CD4-positive, alpha-beta T cell treated with Interleukin-12 subunit alpha and Interleukin-12 subunit beta, for 1 hour (primary cell): ENCODE measurements around the gene AGO4.
"Not testable (repeated sequence)": the region's sequence is repeated elsewhere in the genome, so short reads cannot be mapped to it uniquely, and the experiment has no call there.

Experiments
- DNase-seq: peaks from one replicate; pipeline ENCODE4 v3.0.0-alpha.2; 2020

Gene AGO4

DNA sequence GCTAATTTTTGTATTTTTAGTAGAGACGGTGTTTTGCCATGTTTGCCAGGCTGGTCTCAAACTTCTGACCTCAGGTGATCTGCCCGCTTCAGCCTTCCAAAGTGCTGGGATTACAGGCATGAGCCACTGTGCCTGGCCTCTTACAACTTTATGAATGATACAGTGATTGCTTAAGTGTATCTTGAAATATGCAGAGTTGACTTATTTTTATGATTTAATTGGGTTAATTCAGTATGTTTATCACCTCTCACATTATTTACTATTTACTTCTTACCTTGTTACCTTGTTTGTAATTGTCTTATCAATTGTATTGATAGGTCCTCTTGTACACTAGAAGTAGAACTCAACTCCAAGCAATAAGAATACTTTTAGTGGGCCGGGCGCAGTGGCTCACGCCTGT, 4.9 kb downstream of the AGO4 start:
- not testable (repeated sequence) for DNase-seq

DNA sequence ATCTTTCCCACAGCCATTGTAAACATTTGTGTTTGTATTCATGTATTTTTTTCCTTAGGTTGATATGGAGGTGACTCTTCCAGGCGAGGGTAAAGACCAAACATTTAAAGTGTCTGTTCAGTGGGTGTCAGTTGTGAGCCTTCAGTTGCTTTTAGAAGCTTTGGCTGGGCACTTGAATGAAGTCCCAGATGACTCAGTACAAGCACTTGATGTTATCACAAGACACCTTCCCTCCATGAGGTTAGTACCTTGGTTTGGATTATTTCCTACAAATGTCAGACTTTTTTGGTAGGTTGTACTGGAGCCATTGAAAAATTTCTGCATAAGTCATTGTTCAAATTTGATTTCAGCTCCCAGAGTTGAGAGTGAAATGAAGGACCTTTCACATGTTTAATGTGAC, 17.4 kb downstream of the AGO4 start:
- DNase-seq: no peak

DNA sequence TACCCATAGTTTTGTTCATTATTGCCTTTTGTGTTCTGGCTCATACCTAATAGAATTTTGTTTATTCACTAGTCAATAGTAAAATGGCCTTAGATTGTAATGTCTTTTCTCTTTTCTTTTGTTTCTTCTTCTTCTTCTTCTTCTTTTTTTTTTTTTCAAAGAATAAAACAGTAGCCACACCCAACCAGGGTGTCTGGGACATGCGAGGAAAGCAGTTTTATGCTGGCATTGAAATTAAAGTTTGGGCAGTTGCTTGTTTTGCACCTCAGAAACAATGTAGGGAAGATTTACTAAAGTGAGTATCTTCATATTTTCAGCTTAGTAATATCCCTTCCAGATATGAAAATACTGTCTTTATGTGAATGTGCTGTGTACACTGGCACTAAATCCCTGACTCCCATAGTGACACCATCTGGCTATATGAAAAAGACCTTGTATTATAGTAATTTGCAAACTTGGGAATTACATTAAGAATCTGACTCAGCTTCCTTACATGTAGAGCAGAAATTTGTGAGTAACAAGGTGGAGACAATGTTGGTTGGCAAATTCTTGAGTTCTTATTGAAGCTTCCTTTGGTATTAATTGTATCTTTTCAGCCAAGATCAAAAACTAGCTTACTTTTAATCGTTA, 24.6 kb downstream of the AGO4 start:
- DNase-seq: no peak

DNA sequence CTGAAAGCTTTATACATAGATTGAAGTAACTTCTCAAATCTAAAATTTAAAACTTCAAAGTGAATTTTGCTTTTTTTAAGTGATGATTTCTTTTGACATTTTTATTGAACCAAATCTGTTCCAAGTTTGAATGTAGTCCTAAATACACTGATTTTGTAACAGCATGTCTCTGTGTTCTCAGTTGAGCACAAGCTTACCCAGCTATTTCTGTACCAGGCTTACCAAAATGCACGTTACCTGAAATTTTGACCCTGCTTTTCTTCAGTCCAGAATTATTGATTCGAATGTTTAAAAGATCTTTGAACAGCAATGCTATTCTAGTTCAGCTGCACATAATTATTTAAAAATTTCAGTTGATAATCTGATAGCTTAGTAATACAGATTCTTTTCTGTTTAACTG, 25.6 kb downstream of the AGO4 start:
- DNase-seq: no peak

DNA sequence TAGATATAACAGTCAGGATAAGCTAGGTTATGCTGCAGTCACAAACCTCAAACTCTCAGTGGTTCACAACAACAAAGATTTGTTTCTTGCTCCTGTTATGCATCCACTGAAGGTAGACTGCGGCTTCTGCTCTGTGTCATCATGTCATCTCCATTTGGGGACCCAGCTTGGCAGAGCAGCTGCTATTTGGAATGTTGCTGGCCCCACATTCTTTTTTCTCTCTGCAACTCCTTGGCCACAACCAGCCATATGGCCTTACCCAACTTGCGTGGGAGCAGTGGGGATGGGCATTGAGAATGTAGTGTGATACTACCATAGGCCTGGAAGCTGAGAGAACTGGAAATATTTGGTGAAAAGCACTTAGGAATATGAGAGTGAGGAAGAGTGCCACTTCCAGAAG, 26.4 kb downstream of the AGO4 start:
- DNase-seq: no peak

GRCh38 chr1:35835398-35835797, 27.6 kb downstream of the AGO4 start:
- no peak for DNase-seq

DNA sequence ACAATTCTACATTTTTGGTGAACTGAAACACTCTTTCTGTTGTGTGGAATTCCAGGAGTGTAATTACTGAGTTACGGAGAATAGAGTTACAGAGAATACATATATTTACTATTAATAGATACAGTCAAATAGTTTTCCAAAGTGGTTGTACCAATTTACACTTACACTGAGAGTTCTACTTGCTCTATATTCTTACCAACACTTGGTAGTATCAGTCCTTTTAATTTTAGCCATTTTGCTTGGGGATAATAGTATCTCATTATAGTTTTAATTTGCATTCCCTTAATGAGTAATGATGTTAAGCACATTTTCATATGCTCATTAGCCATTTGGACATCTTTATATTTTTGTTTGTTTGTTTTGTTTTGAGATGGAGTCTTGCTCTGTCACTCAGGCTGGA, 28.9 kb downstream of the AGO4 start:
- no peak for DNase-seq

DNA sequence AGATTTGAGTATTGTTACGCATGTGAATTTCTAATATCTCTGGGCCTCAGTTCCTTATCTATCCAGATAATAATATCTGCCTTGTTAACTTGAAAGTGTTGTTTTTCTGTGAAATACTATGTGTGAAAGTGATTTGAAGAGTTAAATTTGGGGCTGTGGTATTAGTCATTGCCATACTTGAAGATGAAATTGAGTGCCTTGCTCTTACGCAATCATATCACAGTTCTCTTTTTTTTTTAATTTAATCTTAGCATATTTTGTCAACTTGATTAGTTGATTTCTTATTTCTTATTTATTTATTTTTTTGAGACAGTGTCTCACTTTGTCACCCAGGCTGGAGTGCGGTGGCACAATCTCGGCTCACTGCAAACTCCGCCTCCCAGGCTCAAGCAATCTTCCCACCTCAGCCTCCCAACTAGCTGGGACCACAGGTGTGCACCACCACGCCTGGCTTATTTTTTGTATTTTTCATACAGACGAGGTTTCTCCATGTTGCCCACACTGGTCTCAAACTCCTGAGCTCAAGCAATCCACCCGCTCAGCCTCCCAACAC, 31.0 kb downstream of the AGO4 start:
- DNase-seq: no peak

DNA sequence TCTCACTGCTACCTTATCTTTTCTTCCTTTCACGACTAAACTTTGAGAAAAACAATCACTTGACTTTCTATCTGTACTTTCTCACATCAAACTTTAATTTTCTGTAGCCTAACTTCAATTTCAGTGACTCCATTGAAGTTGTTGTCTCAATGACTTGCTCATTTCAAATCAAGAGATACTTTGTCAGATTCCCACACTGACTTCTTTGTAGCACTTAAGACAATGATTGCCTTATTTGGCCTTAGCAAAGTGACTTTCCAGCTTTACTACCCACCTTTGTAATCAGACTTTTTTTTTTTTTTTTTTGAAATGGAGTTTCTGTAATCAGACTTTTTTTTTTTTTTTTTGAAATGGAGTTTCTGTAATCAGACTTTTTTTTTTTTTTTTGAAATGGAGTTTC, 37.0 kb downstream of the AGO4 start:
- no peak for DNase-seq

DNA sequence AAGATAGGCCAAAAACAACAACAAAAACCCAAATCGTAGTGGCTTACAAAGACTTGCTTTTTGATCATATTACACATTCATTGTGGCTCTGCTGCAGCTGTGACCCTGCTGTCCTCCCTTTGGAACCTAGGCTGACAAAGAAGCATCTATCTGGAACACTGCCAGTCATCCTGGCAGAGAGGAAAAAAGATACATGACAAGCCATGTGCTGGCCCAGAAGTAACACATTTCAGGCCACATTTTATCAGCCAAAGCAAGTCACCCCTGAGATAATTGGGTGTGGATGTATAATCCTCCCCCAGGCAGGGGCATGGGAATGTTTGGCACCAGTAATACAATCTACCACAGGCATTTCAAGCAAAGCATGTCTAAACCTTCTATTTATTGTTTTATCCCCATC, 38.0 kb downstream of the AGO4 start:
- no peak for DNase-seq

GRCh38 chr1:35847935-35848565, 40.2 kb downstream of the AGO4 start:
- DNase-seq: no peak

- no peak for DNase-seq
Observed at GRCh38 chr1:35850051-35850450, 42.2 kb downstream of the AGO4 start.

- DNase-seq: no peak
Observed at GRCh38 chr1:35850716-35851115, 42.9 kb downstream of the AGO4 start.

GRCh38 chr1:35851132-35851869, 43.5 kb downstream of the AGO4 start:
- DNase-seq: no peak

DNA sequence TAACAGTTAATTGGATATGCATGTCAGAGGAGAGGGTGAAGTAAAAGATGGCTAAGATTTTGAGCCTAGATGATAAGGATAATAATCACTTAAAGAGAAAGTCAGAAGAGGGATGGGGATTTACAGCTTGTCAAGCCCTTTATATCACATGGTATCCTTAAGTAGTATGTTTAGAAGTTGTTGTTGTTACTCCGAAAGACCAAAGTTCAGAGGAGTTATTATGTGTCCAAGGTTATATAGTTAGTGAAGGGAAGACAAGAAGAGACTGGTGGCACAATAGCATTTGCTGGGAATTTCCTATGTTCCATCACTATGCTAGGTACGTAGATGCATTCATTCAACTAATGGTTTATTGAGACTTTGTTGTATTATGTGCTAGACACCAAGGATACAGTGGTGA, 44.4 kb downstream of the AGO4 start:
- no peak for DNase-seq

- no peak for DNase-seq
Observed at GRCh38 chr1:35854989-35855700, 47.3 kb downstream of the AGO4 start.

DNA sequence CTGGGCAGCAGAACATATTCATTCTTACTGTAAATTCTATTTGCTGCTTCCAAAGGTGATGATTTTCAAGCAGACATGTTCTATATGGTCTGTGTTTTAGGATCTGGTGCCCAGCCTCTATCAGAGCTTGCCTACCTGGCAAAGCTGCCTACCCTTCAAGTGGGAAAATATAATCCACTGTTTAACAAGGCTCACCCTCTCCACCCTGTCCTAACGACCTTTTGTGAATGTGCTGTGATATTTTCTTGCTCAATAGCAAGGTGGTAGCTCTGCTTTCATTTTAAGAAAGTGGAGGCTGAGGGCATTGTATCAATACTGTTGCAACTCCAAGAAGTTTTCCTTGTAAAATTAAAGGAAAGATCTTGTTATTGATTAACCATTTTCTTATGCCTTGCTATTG, 49.1 kb downstream of the AGO4 start:
- DNase-seq: no peak

GRCh38 chr1:35857830-35858229, 50.0 kb downstream of the AGO4 start:
- no peak for DNase-seq

DNA sequence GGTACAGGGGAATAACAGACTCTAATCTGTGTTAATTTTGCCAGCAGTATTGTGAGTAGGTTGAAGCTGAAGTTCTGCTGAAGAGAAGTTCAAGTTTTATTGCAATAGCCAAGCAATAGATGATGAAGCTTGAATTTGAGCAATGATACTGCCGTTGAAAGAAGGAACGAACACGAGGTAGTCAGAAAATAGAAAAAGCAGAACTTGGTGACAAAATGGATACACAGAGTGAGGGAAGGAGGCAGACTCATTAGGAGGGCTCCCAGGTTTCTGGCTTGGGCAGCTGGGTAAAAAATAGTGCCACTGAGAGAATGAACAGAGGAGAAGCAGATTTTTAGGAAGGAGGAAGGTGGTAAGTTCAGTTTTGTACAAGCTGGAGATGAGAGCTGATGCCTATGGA, 52.9 kb downstream of the AGO4 start:
- no peak for DNase-seq

- DNase-seq: no peak
Observed at GRCh38 chr1:35863136-35863535, 55.3 kb downstream of the AGO4 start.

DNA sequence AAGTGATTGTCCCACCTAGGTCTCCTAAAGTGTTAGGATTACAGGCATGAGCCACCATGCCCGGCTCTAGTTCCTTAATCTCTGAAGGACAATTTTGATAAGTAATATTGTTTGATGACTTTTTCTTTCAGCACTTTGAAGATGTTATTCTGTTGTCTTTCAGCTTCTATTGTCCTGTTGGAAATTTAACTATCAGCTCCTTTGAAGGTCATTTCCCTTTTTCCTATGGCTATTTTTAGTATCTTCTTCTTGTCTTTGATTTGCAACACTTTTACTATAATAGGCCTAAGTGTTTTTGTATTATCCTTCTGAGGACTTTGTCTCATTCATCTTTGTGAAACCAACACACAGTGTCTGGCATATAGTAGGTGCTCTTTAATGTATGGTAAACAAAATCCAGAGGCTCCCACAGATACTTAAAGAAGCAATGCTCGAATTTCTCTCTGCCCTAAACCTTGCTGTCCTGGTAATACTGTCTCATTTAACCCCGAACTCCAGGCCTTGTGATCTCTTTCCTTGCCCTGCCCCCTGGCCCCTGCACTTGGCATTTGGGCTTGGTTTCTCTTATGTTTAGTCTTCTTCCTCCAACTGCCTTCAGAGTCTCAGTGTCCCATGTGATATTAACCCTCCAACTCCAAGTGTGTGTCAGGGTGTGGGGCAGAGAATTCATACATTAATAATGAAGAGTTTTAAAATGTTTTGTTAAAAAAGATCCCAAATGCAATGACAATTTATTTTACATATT, 56.2 kb downstream of the AGO4 start:
- no peak for DNase-seq

- DNase-seq: no peak
Observed at GRCh38 chr1:35864813-35865212, 57.0 kb downstream of the AGO4 start.

GRCh38 chr1:35866991-35867390, 59.2 kb downstream of the AGO4 start:
- DNase-seq: no peak
